ENCODE data around the gene FBLN5. TPM values are rescaled to one million over a fixed set of nuclear protein-coding genes. Genes with fewer than 3 reads are reported as not detected.

Gene FBLN5
- total RNA-seq, 1 experiment from 2014 or later = not detected

- Histone ChIP-seq H3K4me2 (no peak overlapping the region), H3K9me2 (ENCODE audit: insufficient read depth) (no peaks in the 10 kb centered on the region), H3K27me3 (ENCODE audit: insufficient read depth, low read depth) (no peaks in the 10 kb centered on the region), H3K4me1 (replicated peaks; ENCODE audit: insufficient read depth) (0 out of 2 replicates have a peak, but pooled peaks cover 3% of the 10 kb centered on the region), H4K20me1 (ENCODE audit: insufficient read depth) (no peaks in the 10 kb centered on the region), H3K79me2 (ENCODE audit: low read depth) (no peaks in the 10 kb centered on the region), H3K36me3 (ENCODE audit: low read depth) (peaks cover under 1% of the 10 kb centered on the region; the same call in 1 of the 2 replicates), H3K4me3 (no peak overlapping the region), H3F3A (ENCODE audit: insufficient read depth, low read depth) (peaks cover 3% of the 10 kb centered on the region; the same call in 1 of the 2 replicates), H2AFZ (no peak overlapping the region), H3K27ac (peak overlapping the region; percentile 53), H3K9me3 (ENCODE audit: insufficient read depth, low read depth) (no peaks in the 10 kb centered on the region)
- BruUV-seq (replicated peaks) = no TSS peak
- ChIA-PET CTCF (no interaction called here), POLR2A (ENCODE audit: unreplicated experiment) (no interaction called here)
- intact Hi-C loops (cut with micrococcal nuclease; ENCODE audit: unreplicated experiment) = no loop called here
- peak in 1 of 2 experiments; percentile 83 for DNase-seq
- TF ChIP-seq EZH2 (IDR thresholded peaks at IDR 0.05; ENCODE audit: low read depth) = no peak
- TF ChIP-seq CTCF (conservative IDR thresholded peaks at IDR 0.05) = no peak
Measured at GRCh38 chr14:91980157-91980556, 32.7 kb upstream of the FBLN5 start.

- H3K4me2 ChIP-seq = no peak overlapping the region
- no peaks in the 10 kb centered on the region for H3K9me3 ChIP-seq (ENCODE audit: insufficient read depth, low read depth)
- H3K4me3 ChIP-seq = no peak overlapping the region
- CTCF ChIA-PET = no interaction called here
- peaks cover 3% of the 10 kb centered on the region; the same call in 1 of the 2 replicates for H3F3A ChIP-seq (ENCODE audit: insufficient read depth, low read depth)
- no peaks in the 10 kb centered on the region for H3K27me3 ChIP-seq (ENCODE audit: insufficient read depth, low read depth)
- TF ChIP-seq CTCF (conservative IDR thresholded peaks at IDR 0.05) = no peak
- no peak for TF ChIP-seq EZH2 (IDR thresholded peaks at IDR 0.05; ENCODE audit: low read depth)
- 0 out of 2 replicates have a peak, but pooled peaks cover 3% of the 10 kb centered on the region for H3K4me1 ChIP-seq (replicated peaks; ENCODE audit: insufficient read depth)
- no TSS peak for BruUV-seq (replicated peaks)
- H3K36me3 ChIP-seq (ENCODE audit: low read depth) = no peaks in the 10 kb centered on the region
- POLR2A ChIA-PET (ENCODE audit: unreplicated experiment) = no interaction called here
- no peaks in the 10 kb centered on the region for H4K20me1 ChIP-seq (ENCODE audit: insufficient read depth)
- DNase-seq = no peak
- no peaks in the 10 kb centered on the region for H3K9me2 ChIP-seq (ENCODE audit: insufficient read depth)
- intact Hi-C loops (cut with micrococcal nuclease; ENCODE audit: unreplicated experiment) = no loop called here
- no peaks in the 10 kb centered on the region for H3K79me2 ChIP-seq (ENCODE audit: low read depth)
- no peak overlapping the region for H2AFZ ChIP-seq
- no peak overlapping the region for H3K27ac ChIP-seq
Measured at GRCh38 chr14:91977884-91978283, 30.4 kb upstream of the FBLN5 start.

GRCh38 chr14:91975763-91976162, 28.3 kb upstream of the FBLN5 start:
- Histone ChIP-seq H3K9me2 (ENCODE audit: insufficient read depth) (no peaks in the 10 kb centered on the region), H3K4me3 (no peak overlapping the region), H3K36me3 (ENCODE audit: low read depth) (no peaks in the 10 kb centered on the region), H3K4me2 (no peak overlapping the region), H2AFZ (no peak overlapping the region), H3K27me3 (ENCODE audit: insufficient read depth, low read depth) (no peaks in the 10 kb centered on the region), H3K27ac (no peak overlapping the region), H4K20me1 (ENCODE audit: insufficient read depth) (no peaks in the 10 kb centered on the region), H3K79me2 (ENCODE audit: low read depth) (no peaks in the 10 kb centered on the region), H3F3A (ENCODE audit: insufficient read depth, low read depth) (peaks cover 3% of the 10 kb centered on the region; the same call in 1 of the 2 replicates), H3K4me1 (replicated peaks; ENCODE audit: insufficient read depth) (0 out of 2 replicates have a peak, but pooled peaks cover 3% of the 10 kb centered on the region), H3K9me3 (ENCODE audit: insufficient read depth, low read depth) (no peaks in the 10 kb centered on the region)
- DNase-seq = no peak
- CTCF ChIA-PET = no interaction called here
- no TSS peak for BruUV-seq (replicated peaks)
- POLR2A ChIA-PET (ENCODE audit: unreplicated experiment) = interaction anchor here (0.7 kb wide), 1 partner anchor 130 kb away, joined by 3 read pairs; the partner anchor contains the start of gene ATXN3
- TF ChIP-seq CTCF (conservative IDR thresholded peaks at IDR 0.05) (no peak), EZH2 (IDR thresholded peaks at IDR 0.05; ENCODE audit: low read depth) (no peak)
- intact Hi-C loops (cut with micrococcal nuclease; ENCODE audit: unreplicated experiment) = no loop called here

Data from PC-9 (cell line).